Stimulated activated CD4-positive, alpha-beta T cell treated with anti-CD3 and anti-CD28 coated beads, Interleukin-12 subunit alpha, Interleukin-12 subunit beta, amount 100 ng/mL, for 4 hours (primary cell): ENCODE data around the gene STYXL1.
"Not testable (repeated sequence)": the region's sequence is repeated elsewhere in the genome, so short reads cannot be mapped to it uniquely, and the experiment has no call there.

Experiments
- DNase-seq: peaks from one replicate; pipeline ENCODE4 v3.0.0-alpha.2; 2020

STYXL1 gene

DNA sequence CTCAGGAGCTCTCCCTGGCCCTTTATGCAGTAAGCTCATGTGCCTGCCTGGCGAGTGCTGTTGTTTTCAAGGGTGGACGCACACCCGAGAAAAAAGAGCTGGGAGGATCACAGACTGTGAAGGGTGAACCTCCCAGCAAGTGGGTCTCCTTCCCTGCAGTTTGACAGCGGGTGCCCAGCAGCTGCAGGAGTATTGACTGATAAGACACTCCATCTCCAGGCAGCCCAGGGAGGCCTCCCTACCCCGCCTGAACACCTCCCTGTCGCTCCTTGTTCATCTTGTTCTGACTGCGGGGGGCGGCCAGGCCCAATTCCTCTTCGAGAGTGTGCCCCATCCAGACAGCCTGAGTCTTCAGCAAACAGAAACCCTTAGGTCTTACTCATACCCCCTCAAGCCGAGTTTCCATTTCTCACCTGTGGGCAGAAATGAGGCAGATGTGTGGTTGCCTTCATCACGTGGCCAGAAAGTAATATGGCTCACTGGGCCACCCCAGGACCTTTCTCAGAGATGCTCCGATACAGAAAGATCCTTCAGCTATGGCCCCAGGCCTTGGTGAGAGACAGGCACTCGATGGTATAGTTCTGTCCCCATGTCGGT is 17.3 kb upstream of the STYXL1 start:
- no peak for DNase-seq

DNA sequence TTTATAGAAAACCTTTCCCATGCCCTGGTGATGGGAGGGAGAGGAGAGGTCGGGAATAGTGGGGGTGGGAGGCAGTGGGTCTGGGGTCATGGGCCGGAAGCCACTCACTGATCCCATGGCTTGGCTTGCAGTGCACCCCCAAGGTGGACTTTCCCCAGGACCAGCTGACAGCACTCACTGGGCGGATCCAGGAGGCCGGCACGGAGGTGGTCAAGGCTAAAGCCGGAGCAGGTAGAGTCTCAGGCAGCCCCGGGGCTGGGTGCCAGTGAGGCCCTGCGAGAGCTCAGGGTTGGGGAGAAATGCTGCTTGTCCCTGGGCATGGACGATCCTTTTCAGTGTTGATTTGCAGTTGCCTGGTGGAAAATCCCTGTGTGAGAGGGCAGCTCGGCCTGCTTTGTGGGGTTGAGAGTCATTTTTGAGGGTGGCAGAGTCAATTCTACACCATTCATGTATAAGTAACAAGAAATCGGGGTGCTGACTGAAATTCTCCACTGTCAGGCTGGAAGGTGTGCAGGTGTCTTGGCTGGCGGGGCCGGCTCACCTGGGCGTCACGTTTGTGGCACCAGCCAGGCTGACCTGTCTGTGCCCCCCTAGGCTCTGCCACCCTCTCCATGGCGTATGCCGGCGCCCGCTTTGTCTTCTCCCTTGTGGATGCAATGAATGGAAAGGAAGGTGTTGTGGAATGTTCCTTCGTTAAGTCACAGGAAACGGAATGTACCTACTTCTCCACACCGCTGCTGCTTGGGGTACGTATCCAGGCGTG is 16.6 kb upstream of the STYXL1 start:
- DNase-seq: no peak

DNA sequence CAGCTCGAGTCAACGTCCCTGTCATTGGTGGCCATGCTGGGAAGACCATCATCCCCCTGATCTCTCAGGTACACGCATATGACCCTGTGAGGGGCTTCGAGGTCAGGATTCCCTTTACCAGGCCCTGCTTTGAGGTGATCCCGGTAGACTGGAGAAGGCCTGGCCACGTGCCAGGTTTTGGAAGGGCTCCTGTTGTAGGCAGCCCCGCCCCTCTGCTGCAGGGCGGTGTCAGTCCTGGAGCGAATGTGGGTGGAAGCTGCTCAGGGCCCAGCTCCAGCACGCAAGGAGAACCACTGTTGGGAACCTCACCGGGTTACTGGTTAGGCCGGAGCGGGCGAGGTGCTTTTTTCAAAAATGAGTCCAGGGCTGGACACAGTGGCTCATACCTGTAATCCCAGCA is 15.7 kb upstream of the STYXL1 start:
- DNase-seq: no peak

DNA sequence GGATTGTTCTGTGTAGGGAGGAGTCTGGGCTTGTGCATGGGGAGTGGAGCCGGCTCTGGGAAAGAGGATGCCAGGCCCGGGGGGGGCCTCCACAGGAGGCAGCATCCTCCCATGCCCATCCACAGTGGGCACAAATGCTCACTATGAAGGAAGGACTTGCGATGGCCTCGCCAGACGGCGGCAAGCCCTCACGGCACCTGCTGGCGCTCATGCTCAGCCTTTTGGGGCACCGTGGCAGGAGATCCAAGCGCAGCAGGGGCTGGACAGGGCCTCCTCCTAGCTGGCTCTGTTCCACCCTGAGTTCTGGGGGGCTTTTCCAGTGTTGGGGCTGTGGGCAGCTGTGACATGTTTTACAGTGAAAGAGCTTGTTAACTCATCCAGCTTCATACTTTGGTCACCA is 15.3 kb upstream of the STYXL1 start:
- DNase-seq: no peak

DNA sequence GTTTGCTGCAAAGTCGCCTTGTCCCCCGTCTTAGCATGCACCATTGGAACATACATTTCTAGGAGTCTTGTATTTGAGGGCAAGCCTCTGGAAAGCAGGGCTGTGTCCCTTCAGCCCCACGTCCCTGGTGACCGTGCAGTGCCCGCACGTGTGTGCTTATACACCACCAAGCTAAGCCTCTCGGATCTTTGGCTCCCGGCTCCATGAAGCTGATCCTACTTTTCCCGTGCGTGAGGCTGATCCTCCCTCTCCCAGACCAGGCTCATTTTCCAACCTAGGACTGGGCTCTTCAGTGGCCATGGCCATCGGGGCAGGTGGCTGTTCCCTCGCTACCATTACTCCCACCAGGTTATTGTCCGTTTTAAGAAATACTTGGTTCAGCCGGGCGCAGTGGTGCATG is 14.5 kb upstream of the STYXL1 start:
- no peak for DNase-seq

DNA sequence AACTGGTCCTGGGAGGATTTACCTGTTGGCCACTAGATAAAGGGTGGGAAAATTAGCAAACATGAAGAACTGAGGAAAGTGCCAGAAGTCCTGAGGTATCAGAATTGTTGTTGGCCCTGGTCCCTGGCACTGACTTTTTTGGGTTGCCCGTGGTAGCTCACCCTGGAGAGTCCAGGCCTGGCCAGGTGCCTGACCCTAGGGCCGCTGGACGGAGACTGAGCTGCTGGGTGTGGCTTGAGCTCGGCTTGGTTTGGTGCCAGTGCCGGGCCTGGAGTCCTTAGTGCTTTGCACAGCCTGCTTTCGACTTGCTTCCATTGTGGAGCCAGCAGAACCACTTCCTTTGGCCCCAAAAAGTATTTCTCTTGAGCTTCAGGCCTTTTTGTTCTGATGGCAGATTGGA is 13.0 kb upstream of the STYXL1 start:
- no peak for DNase-seq

DNA sequence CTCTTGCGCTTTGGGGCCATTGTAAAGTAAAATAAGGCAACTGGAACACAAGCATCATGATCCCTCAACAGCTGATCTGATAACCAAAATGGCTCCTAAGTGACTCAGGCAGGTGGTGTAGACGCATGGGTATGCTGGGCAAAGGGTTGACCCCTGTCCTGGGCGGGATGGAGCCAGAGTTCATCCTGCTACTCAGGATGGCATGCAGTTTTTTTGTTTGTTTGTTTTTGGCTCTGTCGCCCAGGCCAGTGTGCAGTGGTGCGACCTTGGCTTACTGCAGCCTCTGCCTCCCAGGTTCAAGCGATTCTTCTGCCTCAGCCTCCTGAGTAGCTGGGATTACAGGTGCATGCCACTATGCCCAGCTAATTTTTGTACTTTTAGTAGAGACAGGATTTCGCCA is 10.9 kb upstream of the STYXL1 start:
- DNase-seq: not testable (repeated sequence)

DNA sequence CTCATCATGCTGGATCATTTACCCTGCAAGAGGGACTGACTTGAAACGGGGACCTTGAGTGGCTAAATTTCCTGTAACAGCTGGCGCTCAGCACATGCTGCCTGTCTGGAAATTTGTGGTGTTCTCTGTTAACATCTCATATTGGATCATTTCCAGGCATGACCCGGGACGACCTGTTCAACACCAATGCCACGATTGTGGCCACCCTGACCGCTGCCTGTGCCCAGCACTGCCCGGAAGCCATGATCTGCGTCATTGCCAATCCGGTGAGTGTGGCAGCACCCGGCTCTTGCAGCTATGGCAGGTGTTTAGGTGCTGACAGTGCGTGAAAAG is 10.0 kb upstream of the STYXL1 start:
- DNase-seq: no peak

DNA sequence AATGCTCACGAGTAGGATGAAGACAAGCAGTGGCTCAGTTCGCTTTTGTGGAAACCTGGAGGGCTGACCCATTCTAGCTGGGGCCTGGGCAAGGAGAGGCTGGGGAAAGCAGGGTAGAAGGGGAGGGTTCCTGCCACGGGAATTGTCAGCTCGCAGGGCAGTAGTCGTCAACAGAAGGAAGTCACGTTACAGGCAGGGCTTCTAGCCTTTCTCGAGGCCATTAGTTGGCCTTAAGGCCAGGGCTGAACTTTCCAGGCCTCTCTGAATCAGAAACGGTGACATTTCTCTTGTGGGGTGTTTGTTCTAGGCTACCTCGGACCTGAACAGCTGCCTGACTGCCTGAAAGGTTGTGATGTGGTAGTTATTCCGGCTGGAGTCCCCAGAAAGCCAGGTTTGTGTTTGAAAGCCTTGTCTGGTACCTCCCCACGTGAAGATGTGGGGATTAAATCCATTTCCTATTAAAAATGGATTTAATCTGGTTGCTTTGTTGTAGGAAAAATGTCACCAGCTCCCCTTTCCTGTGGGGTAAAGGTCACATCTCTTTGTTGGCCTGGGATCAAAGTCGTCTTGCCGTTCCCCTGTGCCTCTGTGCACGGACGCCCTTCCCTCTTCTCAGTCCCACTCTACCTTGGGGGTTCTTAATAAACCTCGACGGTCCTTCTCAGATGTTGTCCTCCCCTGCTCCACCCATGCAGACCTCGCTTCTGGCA is 9.5 kb upstream of the STYXL1 start:
- no peak for DNase-seq

DNA sequence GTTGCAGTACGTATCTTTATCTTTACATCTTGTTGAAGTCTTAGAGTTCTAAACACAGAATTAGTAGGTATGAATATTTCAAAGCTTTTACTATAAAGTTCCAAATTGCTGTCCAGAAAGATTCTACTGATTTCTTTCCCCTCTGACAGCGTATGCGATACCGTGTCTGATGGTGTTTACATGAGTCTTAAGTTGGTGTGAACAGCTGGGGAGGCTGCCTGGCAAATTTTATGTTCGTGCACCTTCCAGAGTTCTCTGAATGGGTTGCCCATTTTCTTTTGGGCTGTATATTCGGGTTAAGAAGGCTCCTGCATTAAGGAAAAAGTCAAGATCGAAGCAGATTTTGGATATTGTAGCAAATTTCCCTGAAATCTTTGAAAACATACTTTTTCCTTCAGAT is 8.4 kb upstream of the STYXL1 start:
- no peak for DNase-seq

DNA sequence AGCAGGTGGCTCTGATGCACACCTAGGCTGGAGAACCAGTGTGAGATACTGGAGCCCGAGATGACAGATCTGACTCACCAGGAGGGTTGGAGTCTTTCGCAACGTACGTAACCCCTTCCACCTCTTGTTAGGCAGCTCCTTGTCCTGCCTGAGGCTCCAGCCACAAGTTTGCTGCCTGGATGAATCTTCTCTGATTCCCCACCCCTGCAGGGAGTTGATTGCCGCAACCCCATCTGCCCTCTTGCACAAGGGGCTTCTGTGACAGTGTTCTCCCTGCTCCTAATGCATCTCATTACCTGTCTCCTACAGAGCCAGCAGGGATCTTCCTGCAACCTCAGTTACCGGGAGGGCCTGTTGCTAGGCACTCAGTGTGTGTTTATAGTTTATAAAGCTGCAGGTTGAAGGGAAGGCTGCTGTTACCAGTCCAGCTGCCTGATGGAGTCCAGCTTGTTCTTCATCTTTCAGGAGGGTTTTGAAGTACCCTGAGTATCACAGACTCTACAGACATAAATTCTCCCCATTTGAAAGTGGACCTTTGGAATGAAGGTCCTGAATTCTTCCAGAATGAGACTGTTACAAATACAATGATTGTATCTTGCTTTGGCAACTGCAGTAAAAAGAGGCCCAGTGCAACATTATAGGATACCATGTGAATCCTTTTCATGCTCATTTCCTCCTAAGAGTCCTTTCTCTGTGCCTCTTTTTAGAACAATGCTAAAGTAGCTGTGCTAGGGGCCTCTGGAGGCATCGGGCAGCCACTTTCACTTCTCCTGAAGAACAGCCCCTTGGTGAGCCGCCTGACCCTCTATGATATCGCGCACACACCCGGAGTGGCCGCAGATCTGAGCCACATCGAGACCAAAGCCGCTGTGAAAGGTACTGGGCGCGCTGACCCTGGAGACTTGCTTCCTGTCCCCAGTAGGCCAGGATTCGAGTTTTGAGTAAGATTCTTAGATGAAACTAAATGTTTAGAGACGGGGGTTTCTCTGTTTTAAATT is 6.6 kb upstream of the STYXL1 start:
- DNase-seq: no peak

DNA sequence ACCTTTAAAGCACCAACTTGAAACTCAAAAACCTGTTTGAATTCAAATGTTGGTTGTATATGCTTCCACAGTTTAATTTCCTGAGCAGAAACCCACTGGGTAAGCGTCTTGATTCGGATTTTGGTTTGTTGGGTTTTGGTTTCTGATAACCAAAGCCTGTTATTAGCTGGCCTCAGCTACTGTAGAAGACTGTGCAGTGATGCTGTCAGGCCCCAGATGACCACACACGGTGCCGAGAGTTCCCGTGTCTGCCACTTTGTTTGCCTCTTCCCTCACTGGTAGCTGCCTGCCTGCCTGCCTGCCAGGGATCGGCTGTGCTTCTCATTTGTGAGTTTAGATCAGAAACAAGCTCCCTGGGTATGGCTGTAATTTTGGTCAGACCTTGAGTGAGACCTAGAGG is 5.7 kb upstream of the STYXL1 start:
- DNase-seq: no peak

DNA sequence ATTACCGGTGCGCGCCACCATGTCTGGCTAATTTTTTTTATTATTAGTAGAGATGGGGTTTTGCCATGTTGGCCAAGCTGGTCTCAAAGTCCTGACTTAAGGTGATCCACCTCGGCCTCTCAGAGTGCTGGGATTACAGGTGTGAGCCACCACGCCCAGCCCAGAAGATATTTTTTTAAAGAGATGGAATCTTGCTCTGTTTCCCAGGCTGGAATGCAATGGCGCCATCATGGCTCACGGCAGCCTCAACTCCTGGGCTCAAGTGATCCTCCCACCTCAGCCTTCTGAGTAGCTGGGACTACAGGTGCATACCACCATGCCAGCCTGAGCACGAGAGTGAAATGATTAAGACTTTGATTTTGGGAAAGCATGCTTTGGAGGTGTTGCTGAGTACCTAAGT is 4.9 kb upstream of the STYXL1 start:
- DNase-seq: not testable (repeated sequence)

DNA sequence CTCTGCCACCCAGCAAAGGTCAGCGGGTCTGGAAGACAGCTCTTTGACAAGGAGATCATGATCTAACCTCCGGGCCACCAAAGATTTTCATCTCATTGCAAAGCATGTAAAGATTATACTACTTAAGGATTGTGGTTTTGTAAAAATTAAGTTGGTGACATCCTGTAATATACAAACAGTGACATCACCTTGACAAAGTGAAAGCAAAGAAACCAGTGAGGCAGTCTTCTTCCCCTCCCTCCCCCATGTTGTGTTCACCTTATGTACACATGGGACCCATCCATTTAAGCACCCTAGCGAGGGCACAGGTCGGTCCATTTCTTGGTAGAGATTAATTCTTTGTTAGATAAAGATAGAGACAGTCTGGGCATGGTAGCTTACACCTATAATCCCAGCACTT is 4.0 kb upstream of the STYXL1 start:
- DNase-seq: no peak

DNA sequence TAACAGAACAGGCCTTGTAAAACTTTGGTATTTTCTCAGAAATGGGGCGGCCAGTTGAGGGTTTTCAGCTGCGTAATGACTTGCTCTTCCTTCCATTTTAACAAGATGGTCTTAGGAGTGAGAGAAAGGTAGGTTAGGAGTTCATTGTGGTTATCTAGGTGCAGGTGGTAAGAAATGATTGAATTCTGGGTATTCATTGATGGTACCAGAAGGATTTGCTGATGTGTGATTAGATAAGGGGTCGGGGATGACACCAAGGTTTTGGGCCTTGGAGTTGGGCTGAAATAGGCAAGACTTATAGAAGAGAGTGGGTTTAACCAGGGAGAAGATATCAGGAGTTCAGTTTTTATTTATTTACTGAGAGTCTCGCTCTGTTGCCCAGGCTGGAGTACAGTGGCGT is 2.7 kb upstream of the STYXL1 start:
- no peak for DNase-seq

DNA sequence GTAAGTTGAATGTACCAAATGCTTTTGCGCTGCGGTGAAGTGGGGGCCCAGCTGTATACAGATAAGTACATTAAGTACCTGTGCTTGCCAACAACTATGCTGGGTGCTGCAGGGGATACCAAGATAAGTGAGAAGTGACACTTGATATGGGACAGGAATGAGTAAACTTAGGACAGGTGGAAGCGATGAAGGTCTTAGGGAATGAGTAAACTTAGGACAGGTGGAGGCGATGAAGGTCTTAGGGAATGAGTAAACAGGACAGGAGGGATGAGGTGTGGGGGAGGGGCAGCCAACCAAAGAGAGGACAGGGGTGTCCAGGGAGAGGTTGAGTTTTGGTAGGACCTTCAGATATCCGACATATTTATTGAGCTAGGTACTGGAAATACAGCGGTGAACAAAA is 1.5 kb upstream of the STYXL1 start:
- no peak for DNase-seq

DNA sequence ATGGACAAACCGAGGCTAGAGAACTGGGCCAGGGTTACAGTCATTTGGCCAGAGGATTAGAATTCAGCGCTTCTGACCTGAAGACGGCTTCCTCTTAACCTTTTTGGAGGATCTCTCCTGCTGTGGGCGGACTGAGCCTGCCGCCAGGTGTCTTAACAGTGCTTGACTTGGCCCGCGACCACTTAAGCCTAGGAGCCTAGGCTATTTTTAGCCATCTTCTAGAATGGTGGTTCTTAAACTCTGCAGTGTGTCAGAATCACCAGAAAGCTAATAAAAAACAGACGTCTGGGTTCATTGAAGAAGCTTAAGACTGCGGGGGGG is 828 bp upstream of the STYXL1 start:
- DNase-seq: no peak

DNA sequence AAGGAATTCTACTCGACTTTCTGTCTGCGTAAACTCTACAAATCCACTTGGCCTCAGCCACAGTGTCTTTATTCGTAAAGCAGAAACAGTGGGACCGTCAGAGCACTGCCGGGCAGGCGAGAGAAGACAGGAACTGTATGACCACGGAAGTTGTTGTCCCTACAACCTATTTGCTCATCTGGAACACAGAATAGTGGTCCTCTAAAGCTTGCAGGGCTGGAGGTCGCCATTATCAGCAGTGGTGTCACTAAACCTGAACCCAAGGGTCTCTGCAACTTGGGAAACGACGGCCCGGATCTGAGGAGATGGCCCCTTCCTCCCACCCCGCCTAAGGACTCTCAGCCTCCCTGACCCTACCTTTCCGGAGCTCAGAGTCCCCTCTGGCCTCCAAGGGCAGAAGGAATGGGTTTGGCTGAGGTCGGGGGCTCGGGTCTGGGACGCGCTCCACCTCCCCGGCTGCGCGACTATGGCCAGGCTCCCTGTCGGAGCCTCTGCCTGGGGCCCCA is 442 bp downstream of the STYXL1 start:
- no peak for DNase-seq

DNA sequence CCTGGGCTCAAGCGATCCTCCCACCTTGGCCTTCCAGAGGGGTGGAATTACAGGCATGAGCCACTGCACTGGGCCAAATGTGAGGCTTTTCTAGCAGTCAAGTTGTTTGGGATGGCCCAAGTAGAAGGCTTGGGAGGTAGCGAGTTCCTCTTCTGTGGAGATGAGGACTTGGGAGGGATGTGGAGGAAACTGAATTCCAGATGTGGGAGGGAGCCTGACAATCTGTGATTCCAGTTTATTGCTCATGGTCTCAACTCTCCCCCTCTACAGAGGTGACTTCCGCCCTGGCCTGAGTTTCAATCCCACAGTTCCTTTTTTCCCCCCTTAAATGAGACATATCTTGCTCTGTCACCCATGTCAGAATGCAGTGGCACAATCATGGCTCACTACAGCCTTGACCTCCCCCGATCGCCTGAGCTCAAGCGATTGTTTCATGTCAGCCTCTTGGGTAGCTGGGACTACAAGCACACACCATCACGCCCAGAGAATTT is 3.4 kb downstream of the STYXL1 start:
- DNase-seq: no peak

DNA sequence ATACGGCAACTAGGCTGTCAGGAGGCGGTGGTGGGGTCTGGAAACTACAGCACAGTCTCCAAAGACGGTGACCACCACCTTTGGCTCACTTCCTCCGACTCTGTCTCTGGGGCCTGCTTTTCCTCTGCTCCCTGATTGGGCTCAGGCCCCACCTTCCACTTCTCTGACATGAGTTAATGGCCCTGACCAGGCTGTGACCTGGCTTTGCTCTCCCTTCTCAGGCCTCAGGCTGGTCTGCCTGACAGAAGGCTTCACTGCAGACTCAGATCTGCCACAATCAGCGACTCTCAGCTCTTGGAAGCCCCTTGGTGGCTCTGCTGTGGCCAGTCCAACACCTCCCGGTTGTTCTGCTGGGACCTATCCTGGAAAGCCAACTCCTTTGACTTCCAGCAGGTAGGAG is 7.7 kb downstream of the STYXL1 start:
- no peak for DNase-seq

DNA sequence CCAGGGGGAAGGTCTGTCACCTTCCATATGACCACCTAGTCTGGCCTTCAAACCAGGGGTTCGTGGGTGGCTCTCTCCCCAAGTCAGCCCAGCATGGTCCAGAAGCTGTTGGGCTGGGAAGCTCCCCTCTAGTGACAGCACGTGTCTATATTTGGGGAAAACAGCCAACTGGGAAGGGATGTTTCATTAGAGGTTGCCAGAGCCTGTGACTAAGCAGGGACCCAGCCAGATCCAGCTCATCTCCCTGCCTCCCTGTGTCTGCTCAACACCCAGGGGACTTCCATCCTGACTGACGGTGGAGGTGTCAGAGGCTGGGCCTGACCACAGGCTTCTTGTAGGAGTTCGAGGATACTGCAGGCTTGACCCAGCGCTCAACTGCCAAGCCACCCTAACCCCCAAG is 10.5 kb downstream of the STYXL1 start:
- no peak for DNase-seq

DNA sequence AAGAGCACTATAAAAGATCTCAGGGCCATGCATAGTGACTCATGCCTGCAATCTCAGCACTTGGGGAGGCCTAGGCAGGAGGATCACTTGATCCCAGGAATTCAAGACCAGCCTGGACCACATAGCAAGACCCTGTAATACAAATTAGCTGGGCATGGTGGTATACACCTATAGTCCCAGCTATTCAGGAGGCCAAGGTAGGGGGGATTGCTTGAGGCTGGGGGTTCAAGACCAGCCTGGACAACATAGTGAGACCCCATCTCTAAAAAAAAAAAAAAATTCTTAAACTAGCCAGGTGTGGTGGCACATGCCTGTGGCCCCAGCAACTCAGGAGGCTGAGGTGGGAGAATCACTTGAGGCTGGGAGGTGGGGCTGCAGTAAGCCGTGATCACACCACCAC is 15.8 kb downstream of the STYXL1 start:
- no peak for DNase-seq

DNA sequence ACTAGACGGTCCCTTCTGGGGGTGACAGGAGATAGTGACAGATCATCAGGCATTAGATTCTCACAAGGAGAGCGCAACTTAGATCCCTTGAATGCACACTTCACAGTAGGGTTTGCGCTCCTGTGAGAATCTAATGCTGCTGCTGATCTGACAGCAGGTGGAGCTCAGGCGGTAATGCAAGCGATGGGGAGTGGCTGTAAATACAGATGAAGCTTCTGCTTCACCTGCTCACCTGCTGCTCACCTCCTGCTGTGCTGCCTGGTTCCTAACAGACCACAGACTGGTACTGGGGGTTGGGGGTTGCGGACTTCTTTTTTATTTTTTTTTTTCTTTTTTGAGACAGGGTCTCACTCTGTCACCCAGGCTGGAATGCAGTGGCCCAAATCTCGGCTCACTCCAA is 18.1 kb downstream of the STYXL1 start:
- not testable (repeated sequence) for DNase-seq
